GM12878 (cell line): ENCODE results near the gene CXCL14.

Experiments
- CREM ChIP-seq: IDR thresholded peaks from 2 replicates; pipeline ENCODE4 v1.6.1; 2014; ENCODE audit warnings: antibody characterized with exemption, low read depth
- CTCF ChIP-seq, 3 experiments: IDR thresholded peaks in 2 of 3; conservative IDR thresholded peaks in 1 of 3; 2 replicates each; pipeline ENCODE4 v1.5.1; 2011; ENCODE audit warnings: low read depth in 3 of 3, low read length in 3 of 3, mild to moderate bottlenecking in 3 of 3, control low read depth in 2 of 3, moderate library complexity in 2 of 3, inconsistent platforms in 1 of 3, mixed read lengths in 1 of 3; ENCODE audit not compliant: control insufficient read depth in 2 of 3, insufficient read depth in 1 of 3; ENCODE audit errors: extremely low read depth in 1 of 3
- POLR2A ChIP-seq: IDR thresholded peaks from 2 replicates; pipeline ENCODE4 v1.6.1; 2011; ENCODE audit warnings: low read depth, mild to moderate bottlenecking, low read length
- POLR2AphosphoS5 ChIP-seq: IDR thresholded peaks from 2 replicates; pipeline ENCODE4 v1.6.1; 2011; ENCODE audit warnings: mild to moderate bottlenecking, low read length, inconsistent platforms
- RAD51 ChIP-seq: fragments of 450-650 bp; IDR thresholded peaks from 2 replicates; pipeline ENCODE4 v1.6.1; 2016; ENCODE audit warnings: moderate library complexity, mild to moderate bottlenecking, inconsistent platforms
- RCOR1 ChIP-seq: conservative IDR thresholded peaks from 2 replicates; pipeline ENCODE4 v1.6.1; 2012; ENCODE audit warnings: low read depth, low read length, improper control_type of control experiment
- SMC3 ChIP-seq: IDR thresholded peaks from 2 replicates; pipeline ENCODE4 v1.6.1; 2011; ENCODE audit warnings: low read length, improper control_type of control experiment, borderline replicate concordance
- SPI1 ChIP-seq: IDR thresholded peaks from 2 replicates; pipeline ENCODE4 v1.6.1; 2011; ENCODE audit warnings: low read depth, mild to moderate bottlenecking, low read length, moderate library complexity, borderline replicate concordance; ENCODE audit not compliant: insufficient read depth
- TCF12 ChIP-seq: IDR thresholded peaks from 2 replicates; pipeline ENCODE4 v1.6.1; 2011; ENCODE audit warnings: low read depth, mild to moderate bottlenecking, low read length
- TCF3 ChIP-seq: IDR thresholded peaks from 2 replicates; pipeline ENCODE4 v1.6.1; 2012; ENCODE audit warnings: low read depth, mild to moderate bottlenecking, low read length, borderline replicate concordance; ENCODE audit not compliant: insufficient read depth
- TF ChIP-seq, protein P1 (sequence below): fragments of 450-650 bp; IDR thresholded peaks from 2 replicates; pipeline ENCODE4 v1.6.1; 2016; ENCODE audit warnings: mild to moderate bottlenecking

DNA sequence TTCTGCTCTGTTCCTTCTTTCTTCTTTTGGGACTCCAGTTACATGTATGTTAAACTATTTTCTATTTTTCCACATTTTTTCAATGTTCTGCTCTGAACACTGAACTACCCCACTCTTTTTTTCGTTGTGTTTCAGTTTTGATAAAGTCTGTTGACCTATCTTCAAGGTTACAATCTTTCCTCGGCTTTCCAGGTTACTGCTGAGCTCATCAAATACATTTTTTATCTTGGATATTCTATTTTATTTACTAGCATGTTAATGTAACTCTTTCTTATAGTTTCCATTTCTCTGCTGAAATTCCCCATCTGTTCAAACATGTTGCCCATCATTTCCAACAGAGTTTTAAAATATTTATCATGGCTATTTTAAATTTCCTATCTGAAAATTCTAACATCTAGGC lies 56.8 kb downstream of the CXCL14 start:
- TF ChIP-seq RCOR1 (no peak), CREM (no peak), POLR2A (no peak), RAD51 (no peak), SMC3 (no peak), SPI1 (no peak), TCF3 (no peak), CTCF (IDR thresholded peaks at IDR 0.05 in 2 of 3, conservative IDR thresholded peaks at IDR 0.05 in 1 of 3; ENCODE audit: control insufficient read depth in 2 of 3, extremely low read depth in 1 of 3, insufficient read depth in 1 of 3, low read depth in 3 of 3, low read length in 3 of 3) (no peak), TCF12 (no peak), POLR2AphosphoS5 (no peak)
- TF ChIP-seq, protein P1, sequence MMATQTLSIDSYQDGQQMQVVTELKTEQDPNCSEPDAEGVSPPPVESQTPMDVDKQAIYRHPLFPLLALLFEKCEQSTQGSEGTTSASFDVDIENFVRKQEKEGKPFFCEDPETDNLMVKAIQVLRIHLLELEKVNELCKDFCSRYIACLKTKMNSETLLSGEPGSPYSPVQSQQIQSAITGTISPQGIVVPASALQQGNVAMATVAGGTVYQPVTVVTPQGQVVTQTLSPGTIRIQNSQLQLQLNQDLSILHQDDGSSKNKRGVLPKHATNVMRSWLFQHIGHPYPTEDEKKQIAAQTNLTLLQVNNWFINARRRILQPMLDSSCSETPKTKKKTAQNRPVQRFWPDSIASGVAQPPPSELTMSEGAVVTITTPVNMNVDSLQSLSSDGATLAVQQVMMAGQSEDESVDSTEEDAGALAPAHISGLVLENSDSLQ: no peak
